Transverse colon (tissue), 3 donors: ENCODE measurements around the gene RAN.

Experiments
- CTCF ChIP-seq, 5 experiments: fragments of 200-600 bp in 3 of 5; fragments of 450-650 bp in 2 of 5; sonication (generic) in 3 of 5; IDR thresholded peaks; 1 replicate in 2 of 5; 2 replicates in 3 of 5; pipeline ENCODE4 v1.5.1; 2016 to 2017; ENCODE audit warnings: antibody characterized with exemption in 5 of 5, inconsistent platforms in 3 of 5, mild to moderate bottlenecking in 2 of 5, moderate library complexity in 1 of 5
- POLR2A ChIP-seq: fragments of 450-650 bp; IDR thresholded peaks from one replicate; pipeline ENCODE4 v1.6.1; 2016; ENCODE audit warnings: antibody characterized with exemption, mild to moderate bottlenecking, moderate library complexity

GRCh38 chr12:130829391-130830245, 42.2 kb upstream of the RAN start:
- TF ChIP-seq POLR2A = no peak
- no peak for TF ChIP-seq CTCF (IDR thresholded peaks at IDR 0.05)
